ENCODE measurements around the gene KLRC1.

- TF ChIP-seq CTCF (CRISPR knock-in tag; IDR thresholded peaks at IDR 0.05): no peak
- TF ChIP-seq NFE2L1 (CRISPR knock-in tag; IDR thresholded peaks at IDR 0.05; ENCODE audit: borderline replicate concordance): no peak
- no peak for TF ChIP-seq NFATC3 (CRISPR knock-in tag; IDR thresholded peaks at IDR 0.05)
These were observed 3.7 kb upstream of the KLRC1 start for GRCh38 chr12:10456856-10457255.
